Activated naive CD8-positive, alpha-beta T cell (primary cell): Measurements from ENCODE around the gene STIMATE.

Experiments
- H3K27ac Mint-ChIP-seq: one replicate; pipeline ENCODE4 v1.8.0; 2021; ENCODE audit warnings: mixed read lengths
- H3K27me3 Mint-ChIP-seq: one replicate; pipeline ENCODE4 v1.8.0; 2021; ENCODE audit warnings: mixed read lengths
- H3K36me3 Mint-ChIP-seq: one replicate; pipeline ENCODE4 v1.8.0; 2021; ENCODE audit warnings: mixed read lengths
- H3K4me1 Mint-ChIP-seq: one replicate; pipeline ENCODE4 v1.8.0; 2021; ENCODE audit warnings: low read depth, mixed read lengths
- H3K4me3 Mint-ChIP-seq: one replicate; pipeline ENCODE4 v1.8.0; 2021; ENCODE audit warnings: mild to moderate bottlenecking, mixed read lengths
- H3K9me3 Mint-ChIP-seq: one replicate; pipeline ENCODE4 v1.8.0; 2021; ENCODE audit warnings: low read depth, mixed read lengths

The STIMATE gene

DNA sequence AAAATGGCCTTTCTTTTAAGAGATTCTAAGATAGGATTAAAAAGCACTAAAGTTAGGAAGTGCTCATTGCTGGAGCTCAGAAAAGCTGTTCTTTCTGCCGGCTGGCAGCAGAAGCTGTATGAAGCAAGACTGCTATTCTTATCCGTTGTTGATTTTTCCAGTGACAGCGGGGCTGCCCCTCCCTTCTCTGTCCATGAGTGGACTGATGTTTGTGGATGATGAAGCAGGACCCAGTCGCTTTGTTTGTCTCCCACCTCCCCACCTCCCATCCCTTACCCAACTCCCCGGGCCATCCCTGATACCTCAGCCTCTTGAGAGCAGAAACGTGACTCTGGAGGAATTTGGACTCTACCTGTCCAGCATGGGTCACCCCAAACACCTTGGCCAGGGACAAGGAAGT lies 52.2 kb downstream of the STIMATE start:
- Mint-ChIP-seq H3K27ac (no peak overlapping the region), H3K9me3 (no peaks in the 10 kb centered on the region), H3K4me1 (no peaks in the 10 kb centered on the region), H3K36me3 (peaks cover 2% of the 10 kb centered on the region), H3K27me3 (no peaks in the 10 kb centered on the region), H3K4me3 (no peak overlapping the region)

GRCh38 chr3:52844290-52844975 lies 52.9 kb downstream of the STIMATE start:
- Mint-ChIP-seq H3K4me1 (peaks cover 2% of the 10 kb centered on the region), H3K9me3 (no peaks in the 10 kb centered on the region), H3K4me3 (no peak overlapping the region), H3K36me3 (peaks cover 2% of the 10 kb centered on the region), H3K27me3 (no peaks in the 10 kb centered on the region), H3K27ac (no peak overlapping the region)

- peaks cover 2% of the 10 kb centered on the region for H3K36me3 Mint-ChIP-seq
- peaks cover 6% of the 10 kb centered on the region for H3K4me1 Mint-ChIP-seq
- no peak overlapping the region for H3K27ac Mint-ChIP-seq
- H3K9me3 Mint-ChIP-seq, result no peaks in the 10 kb centered on the region
- no peak overlapping the region for H3K4me3 Mint-ChIP-seq
- no peaks in the 10 kb centered on the region for H3K27me3 Mint-ChIP-seq
Observed at GRCh38 chr3:52843881-52844280, 53.5 kb downstream of the STIMATE start.

DNA sequence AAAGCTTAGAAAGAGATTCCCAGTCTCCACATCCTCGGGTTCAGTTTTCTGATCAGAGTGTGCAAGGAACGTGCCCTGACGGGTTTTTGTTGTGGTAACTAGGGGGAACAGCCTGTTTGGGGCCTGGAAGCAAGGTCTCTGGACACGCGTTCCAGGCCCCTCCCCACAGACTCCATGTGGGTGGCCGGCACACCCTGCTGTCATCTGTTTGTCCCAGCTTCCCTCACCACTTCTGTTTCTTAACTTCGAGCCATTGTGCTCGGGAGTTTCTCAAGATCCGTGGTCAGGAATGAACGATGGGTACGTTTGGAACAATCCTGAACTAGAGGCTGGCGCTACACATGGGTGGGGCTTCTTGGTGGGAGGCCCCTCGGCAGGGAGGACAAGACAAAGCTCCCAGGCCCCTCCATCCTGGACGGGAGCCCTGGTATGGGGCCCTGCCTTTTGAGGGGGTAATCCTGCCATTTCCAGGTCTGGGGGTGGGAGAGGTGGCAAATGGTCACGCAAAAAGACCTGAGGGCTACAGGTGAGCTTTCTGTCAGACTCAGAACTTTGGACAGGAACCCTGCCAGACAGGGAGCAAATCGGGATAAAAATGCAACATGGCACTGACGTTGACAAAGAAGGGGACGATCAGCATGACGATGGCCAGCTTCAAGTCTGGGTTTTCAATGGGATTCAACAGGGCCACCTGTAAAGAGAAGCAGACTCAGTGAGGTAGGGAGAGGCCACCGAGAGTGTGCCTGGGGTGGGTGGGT lies 54.1 kb downstream of the STIMATE start:
- no peaks in the 10 kb centered on the region for H3K9me3 Mint-ChIP-seq
- H3K4me1 Mint-ChIP-seq, result peaks cover 12% of the 10 kb centered on the region
- no peaks in the 10 kb centered on the region for H3K27me3 Mint-ChIP-seq
- no peak overlapping the region for H3K4me3 Mint-ChIP-seq
- H3K36me3 Mint-ChIP-seq, result peaks cover 2% of the 10 kb centered on the region
- no peak overlapping the region for H3K27ac Mint-ChIP-seq

- Mint-ChIP-seq H3K27ac (no peak overlapping the region), H3K27me3 (no peaks in the 10 kb centered on the region), H3K36me3 (peaks cover 2% of the 10 kb centered on the region), H3K4me1 (peaks cover 16% of the 10 kb centered on the region), H3K9me3 (no peaks in the 10 kb centered on the region), H3K4me3 (no peak overlapping the region)
Observed at GRCh38 chr3:52842424-52842823, 54.9 kb downstream of the STIMATE start.

- Mint-ChIP-seq H3K4me1 (peaks cover 16% of the 10 kb centered on the region), H3K27me3 (no peaks in the 10 kb centered on the region), H3K27ac (no peak overlapping the region), H3K9me3 (no peaks in the 10 kb centered on the region), H3K4me3 (no peak overlapping the region), H3K36me3 (peaks cover 2% of the 10 kb centered on the region)
Observed at GRCh38 chr3:52841981-52842340, 55.4 kb downstream of the STIMATE start.

DNA sequence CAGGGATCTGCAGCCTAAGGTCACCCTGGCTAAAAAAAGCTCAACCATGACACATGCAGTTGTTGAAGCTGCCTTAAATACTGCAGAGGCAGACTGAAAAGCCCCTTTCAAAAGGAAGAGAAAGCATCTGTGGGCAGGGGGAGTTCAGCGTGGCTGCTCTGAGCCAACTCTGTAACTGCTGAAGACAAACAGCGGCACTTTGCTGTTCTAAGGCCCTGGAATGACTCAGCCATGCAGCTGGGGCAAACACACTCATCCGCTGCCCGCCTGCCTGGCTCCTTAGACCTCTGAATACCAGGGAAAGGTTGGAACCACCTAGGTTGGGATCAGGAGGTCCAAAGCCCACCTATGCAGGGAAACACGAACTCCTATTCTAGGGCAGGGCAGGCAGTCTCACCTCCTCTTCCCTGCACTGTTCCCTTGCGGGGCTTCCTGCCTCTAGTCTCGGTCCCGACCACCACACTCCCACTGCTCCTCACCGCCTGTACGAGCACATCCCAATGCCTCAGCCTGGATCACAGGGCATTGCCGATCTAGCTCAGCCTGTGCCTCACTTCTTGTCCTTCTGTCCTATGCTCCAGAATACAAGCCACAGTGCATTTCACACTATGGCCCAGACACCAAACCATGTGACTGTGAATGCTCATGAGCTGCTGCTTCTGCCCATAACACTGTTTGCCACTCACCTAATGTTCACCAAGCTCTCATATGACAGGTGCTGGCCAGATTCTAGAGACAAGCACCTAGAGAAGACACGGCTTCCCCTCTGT lies 56.0 kb downstream of the STIMATE start:
- no peaks in the 10 kb centered on the region for H3K27me3 Mint-ChIP-seq
- H3K4me1 Mint-ChIP-seq, result peaks cover 16% of the 10 kb centered on the region
- peaks cover 2% of the 10 kb centered on the region for H3K36me3 Mint-ChIP-seq
- no peaks in the 10 kb centered on the region for H3K9me3 Mint-ChIP-seq
- no peak overlapping the region for H3K4me3 Mint-ChIP-seq
- no peak overlapping the region for H3K27ac Mint-ChIP-seq

DNA sequence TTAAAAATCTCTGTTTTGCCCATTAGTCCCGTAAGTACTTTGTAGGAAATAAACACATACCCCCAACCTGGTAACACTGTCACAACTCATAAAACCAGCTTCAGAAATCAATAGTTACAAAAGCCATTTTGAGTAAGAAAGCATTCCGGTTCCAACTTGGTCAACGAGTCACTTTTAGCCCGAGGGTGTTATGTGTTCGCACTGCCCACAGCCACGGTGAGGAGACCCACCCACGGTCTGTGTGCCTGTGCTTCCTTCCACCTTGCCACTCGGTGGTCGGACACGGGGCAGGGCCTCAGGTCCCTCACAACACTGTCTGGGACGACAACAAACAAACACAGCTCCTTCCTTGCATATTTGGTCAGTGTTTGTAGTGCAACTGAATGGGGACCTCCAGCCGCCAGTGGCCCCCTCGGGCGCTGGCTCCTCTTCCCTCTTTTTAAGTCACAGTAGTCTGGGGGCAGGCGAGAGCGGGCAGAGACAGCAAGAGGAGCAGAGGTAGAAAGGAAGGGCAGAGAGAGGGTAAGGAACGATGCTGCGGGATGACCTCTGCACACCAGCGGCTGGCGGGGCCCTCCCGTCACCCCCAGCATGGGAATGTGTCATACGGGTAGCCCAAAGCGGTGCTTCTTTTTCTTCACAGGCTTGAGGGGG lies 57.3 kb downstream of the STIMATE start:
- H3K4me1 Mint-ChIP-seq, result peaks cover 16% of the 10 kb centered on the region

GRCh38 chr3:52839268-52839575 lies 58.1 kb downstream of the STIMATE start:
- no peak overlapping the region for H3K27ac Mint-ChIP-seq
- H3K27me3 Mint-ChIP-seq, result no peaks in the 10 kb centered on the region
- H3K4me1 Mint-ChIP-seq, result peaks cover 16% of the 10 kb centered on the region
- no peaks in the 10 kb centered on the region for H3K9me3 Mint-ChIP-seq
- H3K36me3 Mint-ChIP-seq, result no peaks in the 10 kb centered on the region
- H3K4me3 Mint-ChIP-seq, result no peak overlapping the region

More for the DNA sequence above, 57.3 kb downstream of the STIMATE start:
- Mint-ChIP-seq H3K36me3 (peaks cover 2% of the 10 kb centered on the region), H3K27ac (no peak overlapping the region), H3K9me3 (no peaks in the 10 kb centered on the region), H3K27me3 (no peaks in the 10 kb centered on the region), H3K4me3 (no peak overlapping the region)

- no peak overlapping the region for H3K27ac Mint-ChIP-seq
Observed at GRCh38 chr3:52838561-52839267, 58.6 kb downstream of the STIMATE start.

DNA sequence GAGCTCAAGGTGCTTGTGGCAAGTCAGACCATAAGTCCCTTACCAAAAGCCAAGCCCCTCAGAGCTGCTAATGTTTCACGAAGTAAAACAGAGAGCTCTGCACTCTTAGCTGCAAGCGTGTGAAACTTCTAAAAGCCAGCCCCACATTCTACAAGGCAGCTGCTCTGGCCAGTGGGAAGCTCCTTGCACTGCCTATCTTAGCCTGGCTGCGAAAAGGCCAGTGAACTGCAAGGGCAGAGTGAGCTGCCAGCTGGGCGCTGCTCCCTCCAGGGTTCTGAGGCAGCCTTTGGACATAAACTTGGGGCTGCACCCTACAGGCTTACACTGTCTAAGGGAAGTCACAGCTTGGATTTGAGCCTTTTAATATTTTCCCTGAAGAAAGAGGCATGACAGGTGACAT lies 60.4 kb downstream of the STIMATE start:
- H3K9me3 Mint-ChIP-seq, result no peaks in the 10 kb centered on the region
- H3K36me3 Mint-ChIP-seq, result no peaks in the 10 kb centered on the region
- H3K4me1 Mint-ChIP-seq, result peaks cover 16% of the 10 kb centered on the region
- H3K27ac Mint-ChIP-seq, result no peak overlapping the region
- H3K4me3 Mint-ChIP-seq, result no peak overlapping the region
- no peaks in the 10 kb centered on the region for H3K27me3 Mint-ChIP-seq

More at GRCh38 chr3:52838561-52839267, 58.6 kb downstream of the STIMATE start:
- H3K27me3 Mint-ChIP-seq, result no peaks in the 10 kb centered on the region
- H3K36me3 Mint-ChIP-seq, result no peaks in the 10 kb centered on the region
- peaks cover 16% of the 10 kb centered on the region for H3K4me1 Mint-ChIP-seq
- no peaks in the 10 kb centered on the region for H3K9me3 Mint-ChIP-seq
- H3K4me3 Mint-ChIP-seq, result no peak overlapping the region

GRCh38 chr3:52836471-52836845 lies 60.9 kb downstream of the STIMATE start:
- H3K4me3 Mint-ChIP-seq, result no peak overlapping the region
- H3K4me1 Mint-ChIP-seq, result peaks cover 16% of the 10 kb centered on the region
- H3K27ac Mint-ChIP-seq, result no peak overlapping the region
- H3K9me3 Mint-ChIP-seq, result no peaks in the 10 kb centered on the region
- no peaks in the 10 kb centered on the region for H3K36me3 Mint-ChIP-seq
- H3K27me3 Mint-ChIP-seq, result no peaks in the 10 kb centered on the region

DNA sequence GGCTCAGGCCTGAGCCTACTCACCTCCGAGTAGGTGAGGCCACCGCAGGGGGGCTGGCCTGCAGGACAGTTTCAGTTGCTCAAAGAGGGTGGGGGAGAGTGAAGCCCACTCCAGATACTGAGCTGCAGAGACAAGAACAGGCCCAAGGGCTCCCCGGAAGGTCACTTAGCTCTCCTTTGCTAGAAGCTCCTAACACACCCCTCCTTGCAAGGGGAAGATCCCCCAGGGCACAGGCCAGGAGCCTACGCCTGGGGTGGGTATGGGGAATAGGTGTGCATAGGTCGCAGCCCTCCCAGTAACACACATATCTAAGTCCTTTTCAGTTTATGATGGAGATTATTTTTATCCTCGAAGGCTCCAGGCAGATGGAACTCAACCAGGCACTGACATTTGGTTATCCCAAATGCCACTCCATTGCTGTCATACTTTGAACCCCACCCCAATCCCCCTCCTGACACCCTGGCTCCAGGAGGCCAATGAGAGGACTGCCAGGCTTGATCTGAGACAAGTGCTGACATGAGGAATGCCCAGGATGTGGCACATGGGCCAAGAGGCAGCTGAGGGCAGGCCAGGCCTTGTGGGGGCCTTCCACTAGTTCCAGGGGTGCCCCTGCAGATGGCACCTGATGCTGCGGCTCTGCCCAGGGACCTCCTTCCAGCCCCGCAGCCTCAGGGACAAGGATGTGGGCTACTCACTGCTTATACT lies 61.4 kb downstream of the STIMATE start:
- no peak overlapping the region for H3K4me3 Mint-ChIP-seq
- H3K27me3 Mint-ChIP-seq, result no peaks in the 10 kb centered on the region
- peaks cover 16% of the 10 kb centered on the region for H3K4me1 Mint-ChIP-seq
- no peaks in the 10 kb centered on the region for H3K9me3 Mint-ChIP-seq
- H3K27ac Mint-ChIP-seq, result no peak overlapping the region
- no peaks in the 10 kb centered on the region for H3K36me3 Mint-ChIP-seq

DNA sequence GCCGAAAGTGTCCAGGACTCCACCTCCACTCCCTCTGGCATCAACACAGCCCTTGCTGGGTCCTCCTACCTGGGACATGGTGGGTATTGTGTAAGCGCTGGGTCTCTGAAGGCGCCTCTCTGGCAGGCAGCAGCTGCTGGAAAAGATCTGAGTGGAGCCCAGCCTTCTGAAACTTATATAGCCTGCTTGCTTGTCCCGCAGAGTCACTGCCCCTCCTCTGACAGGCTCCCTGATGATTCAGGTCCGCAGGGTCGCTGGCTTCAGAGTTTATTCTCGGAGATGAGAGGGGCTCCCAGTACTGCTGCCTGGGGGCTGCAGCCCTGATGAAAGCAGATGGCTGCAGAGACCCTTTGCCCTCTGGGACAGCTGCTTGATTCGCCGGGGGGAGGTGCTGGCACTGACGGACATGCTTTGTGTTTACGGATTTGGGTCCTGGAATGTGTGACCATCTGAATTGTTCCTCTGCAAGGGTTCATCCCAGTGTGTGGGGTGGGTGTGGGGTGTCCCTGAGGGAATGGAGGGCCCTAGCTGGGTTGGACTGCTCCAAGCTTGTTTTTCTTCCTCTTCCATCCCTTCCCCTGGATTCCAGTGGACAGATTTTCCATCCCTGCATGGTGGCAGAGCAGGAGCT lies 62.4 kb downstream of the STIMATE start, which contains the start of gene MUSTN1:
Gene MUSTN1, minus strand, starts transcription at position 149 of the 631 bp plus-strand sequence. Its CDS starts 71 bp downstream, at position 78.
- H3K36me3 Mint-ChIP-seq, result no peaks in the 10 kb centered on the region
- no peak within 1 kb of the TSS for H3K4me3 Mint-ChIP-seq
- no peaks in the 10 kb centered on the region for H3K9me3 Mint-ChIP-seq
- no peak within 1 kb of the TSS for H3K27ac Mint-ChIP-seq
- H3K27me3 Mint-ChIP-seq, result no peaks in the 10 kb centered on the region
- H3K4me1 Mint-ChIP-seq, result peaks cover 16% of the 10 kb centered on the region
